Raji (cell line): ENCODE results near the gene FREM1.

Experiments used
- POLR2A ChIP-seq: IDR thresholded peaks from 2 replicates; pipeline ENCODE4 v1.6.1; 2011; ENCODE audit warnings: low read depth, low read length, control low read depth; ENCODE audit not compliant: insufficient read depth

The FREM1 gene

DNA sequence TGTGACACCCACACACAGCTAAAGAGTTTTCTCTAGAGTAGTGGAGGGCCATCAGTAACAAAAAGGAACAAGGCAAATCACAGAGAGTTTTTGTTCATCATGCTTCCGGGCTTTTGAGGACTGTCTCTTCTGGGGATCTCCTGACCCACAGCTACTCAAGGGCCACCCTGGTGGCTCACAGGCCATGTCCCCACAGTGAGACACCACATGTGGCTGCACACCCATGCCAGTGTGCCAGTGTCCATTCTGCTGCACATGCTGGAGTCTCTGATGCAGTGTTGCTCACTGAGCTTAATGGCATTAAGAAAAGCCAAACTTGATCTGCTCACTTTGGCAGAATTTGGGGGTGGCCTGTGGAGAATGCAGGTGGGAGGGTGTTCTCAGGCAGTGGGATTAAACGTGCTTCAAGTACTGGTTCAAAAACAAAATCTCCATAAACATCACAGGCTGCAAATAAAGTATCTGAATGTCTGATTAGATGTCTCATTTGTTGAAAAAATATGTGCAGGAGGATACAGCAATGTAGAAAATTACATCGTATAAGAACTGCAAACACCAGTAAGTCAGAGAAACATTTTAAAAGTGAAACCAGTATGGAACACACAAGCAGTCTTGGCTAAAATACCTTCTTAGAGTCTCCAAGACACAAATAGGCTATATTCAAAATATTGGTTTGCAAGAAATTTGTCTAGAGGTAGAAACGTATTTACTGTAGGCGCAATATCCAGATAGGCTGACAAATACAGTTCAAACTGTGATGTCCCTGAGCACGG is 11.0 kb downstream of the FREM1 start:
- no peak for TF ChIP-seq POLR2A

DNA sequence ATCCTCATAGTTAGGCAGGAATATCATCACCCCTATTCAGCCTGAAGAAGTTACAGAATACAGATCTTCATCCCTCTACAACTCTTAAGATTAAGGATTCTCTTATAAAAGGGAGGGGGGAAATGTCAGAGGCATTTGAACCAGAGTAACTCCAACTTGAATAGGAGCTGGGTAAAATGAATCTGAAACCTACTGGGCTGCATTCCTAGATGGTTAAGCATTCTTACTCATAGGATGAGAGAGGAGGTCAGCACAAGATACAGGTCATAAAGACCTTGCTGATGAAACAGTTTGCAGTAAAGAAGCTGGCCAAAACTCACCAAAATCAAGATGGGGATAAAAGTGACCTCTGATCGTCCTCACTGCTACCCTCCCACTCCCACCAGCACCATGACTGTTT is 14.4 kb downstream of the FREM1 start:
- no peak for TF ChIP-seq POLR2A

DNA sequence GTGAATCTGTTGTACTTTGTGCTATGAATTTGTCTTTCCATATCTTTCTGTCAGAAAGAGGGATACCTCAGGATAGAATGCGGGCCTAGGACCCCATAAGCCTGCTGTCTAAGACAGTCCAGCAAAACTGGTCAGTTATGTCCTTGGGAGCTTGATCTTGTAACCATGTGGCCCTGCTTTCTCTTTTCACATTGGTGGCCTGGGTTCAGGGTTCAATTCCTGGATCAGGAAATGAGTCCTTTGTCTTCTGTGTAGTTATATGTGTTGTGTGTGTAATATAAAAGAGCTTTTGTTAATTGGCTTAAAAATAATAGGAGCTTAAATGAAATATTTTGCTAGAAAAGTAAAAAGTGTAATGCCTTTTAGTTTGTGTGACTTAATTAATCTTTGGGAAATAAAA is 16.9 kb downstream of the FREM1 start:
- no peak for TF ChIP-seq POLR2A

DNA sequence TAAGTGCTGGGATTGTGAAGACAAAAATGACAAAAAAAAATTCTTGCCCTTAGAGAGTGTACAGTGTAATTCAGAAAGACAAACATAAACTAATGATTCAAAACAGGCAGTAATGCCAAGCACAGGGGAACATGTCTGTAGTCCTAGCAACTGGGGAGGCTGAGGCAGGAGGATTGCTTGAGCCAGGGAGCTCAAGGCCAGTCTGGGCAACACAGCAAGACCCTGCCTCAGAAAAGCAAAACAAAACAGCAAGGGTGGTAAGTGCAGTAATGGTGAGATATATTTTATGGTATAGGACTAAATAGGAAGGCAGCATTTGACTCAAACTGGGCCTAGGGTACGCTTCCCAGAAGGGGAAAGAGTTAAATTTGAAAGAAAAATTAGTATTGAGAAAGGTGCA is 18.9 kb downstream of the FREM1 start:
- no peak for TF ChIP-seq POLR2A

DNA sequence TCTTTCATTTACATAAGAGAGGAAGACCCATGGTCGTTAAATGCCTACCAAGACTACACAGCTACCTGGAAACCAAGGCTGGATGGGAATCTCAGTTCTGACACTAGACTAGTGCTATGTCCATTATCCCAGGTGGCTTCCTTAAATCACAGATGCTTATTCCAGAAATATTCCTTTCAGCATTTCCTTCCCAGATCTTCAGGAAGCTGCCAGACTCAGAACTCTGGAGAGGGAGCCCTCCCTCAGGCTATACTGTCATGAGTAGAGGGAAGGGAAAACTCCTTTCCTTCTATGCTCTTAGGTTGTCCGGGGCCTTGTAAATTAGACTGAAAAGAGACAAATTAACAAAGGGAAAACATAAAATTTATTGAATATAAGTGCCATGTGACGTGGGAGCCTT is 20.8 kb downstream of the FREM1 start:
- no peak for TF ChIP-seq POLR2A

DNA sequence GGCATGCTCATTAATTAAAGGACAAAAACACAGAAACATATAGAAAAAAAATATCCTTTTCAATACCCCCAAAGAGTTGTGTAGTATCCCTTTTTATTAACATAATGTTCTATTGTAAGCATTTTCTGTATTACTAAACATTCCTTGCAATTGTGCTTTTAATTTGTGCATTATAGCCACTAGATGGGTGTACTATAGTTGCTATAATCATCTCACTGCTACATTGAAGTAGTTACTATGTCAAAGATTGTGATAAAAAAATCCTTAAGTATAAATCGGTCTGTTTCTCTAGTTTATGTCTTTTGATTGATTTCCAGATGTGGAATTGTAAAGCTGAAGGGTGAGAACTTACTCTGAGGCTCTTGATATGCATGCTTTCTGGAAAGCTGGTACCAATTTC is 21.4 kb downstream of the FREM1 start:
- no peak for TF ChIP-seq POLR2A

DNA sequence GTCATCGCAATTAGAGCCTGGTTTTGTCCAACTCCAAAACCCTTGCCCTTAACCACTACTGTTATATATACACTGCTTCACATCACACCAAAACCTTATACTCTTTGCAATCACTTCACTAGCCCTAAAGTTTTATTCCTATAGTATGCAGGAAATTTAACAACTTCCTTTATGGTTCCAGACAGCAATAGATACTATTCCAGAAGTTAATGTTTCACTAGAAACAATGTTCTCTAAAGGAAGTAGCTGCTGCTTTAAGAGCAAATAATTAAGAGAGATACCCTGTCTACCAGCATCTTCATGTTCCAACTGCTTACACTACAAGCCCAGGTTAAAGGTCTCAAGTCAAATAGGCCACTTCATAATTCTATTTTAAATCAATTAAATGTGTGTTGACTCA is 22.0 kb downstream of the FREM1 start:
- TF ChIP-seq POLR2A: no peak

DNA sequence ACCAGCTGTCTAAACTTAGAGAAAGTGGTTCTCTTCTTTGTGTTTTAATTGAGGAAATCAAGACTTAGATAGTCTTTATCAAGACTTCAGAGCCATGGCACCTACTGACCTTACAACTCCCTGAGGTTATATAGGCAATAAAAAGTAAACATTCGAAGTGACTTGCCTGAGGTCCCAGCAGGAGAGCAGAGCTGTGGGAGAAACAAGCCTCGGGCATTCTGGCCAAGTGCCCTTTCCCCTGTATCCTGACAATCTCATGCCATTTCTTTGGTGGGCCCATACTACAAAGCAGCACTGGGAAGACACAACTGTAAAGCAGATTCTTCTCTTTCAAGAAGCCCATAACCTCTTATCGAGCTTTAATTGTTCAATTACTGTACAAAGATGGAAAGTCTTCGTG is 23.1 kb downstream of the FREM1 start:
- no peak for TF ChIP-seq POLR2A

DNA sequence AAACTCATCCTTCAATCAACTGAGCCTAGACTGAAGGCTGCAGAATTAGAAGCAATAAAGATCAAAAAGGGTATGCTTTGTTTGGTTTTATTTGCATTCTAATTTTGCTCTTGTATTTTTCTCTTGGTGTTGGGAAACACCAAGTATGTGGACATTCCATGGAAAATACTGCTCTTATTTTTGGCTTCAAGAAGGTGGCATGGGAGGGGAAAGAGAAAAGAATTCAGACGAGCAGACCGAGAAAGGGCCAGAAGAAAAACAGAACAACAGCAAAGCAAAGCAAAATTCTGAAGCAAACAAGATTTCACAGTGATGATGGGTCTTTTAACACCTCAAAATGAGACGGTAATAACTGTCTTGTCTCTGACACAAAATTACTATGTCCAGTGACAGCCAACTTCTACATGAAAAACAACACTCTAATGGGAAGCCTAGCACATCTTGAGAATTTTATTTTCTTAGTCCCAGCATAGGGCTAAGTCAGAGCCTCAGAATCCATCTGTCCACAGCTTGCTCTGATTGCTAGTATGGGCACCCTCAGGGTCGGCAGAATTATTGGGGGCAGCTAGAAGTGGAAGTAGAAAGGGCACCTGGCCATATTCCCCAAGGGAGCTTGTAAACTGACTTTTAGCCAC is 26.8 kb downstream of the FREM1 start:
- no peak for TF ChIP-seq POLR2A

DNA sequence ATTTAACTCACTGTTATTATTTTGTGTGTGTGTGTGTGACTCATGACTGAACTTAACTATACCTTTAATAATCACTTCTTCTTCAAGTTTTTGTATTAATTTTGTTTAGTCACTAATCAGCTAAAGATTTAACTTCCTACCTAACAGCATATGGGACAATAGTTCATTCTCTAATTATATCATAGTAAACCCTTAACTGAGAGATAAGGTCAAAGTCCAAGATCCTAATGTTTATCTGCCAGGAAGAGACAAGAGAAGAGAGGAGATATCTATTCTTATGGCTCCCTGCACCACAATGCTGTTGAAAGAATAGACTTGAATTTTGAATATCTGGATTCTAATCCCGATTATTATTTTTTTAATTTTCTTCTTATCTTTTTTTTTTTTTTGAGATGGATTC is 28.1 kb downstream of the FREM1 start:
- no peak for TF ChIP-seq POLR2A

DNA sequence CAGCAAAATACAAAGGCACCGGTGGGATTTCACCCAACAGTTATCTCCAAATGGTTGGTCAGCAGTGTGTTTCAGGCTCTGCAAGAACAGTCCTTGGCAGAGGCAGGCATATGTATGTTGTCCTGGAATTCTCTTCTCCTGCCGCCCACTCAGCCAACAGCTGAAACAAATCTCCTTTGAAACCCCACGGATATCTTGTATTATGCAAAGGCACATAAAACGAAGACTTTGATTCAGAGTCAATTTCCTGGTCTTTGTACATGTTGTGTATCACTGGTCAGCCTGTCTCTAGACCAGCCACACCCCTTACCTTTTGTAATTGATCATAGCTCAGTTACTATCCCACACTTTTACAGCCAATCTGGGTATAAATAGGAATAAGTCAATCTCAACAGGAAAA is 29.2 kb downstream of the FREM1 start:
- no peak for TF ChIP-seq POLR2A

DNA sequence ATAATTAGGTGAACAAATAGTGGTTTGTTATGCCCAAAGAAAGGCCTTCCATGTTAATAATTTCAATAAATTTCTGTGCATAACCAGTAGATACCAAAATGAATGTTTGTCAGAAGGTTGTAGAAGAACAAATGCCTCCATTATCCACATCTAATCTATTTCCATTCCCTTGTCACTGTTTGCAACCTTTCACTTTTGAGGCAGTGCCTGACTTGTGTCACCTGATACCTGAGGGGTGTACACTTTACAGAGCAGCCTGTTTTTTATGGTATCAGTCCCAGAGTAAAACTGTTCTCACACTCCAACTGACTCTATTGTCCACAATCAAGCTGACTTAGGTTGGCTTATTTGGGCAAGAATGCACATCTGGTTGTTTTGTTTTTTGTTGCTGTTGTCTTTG is 40.1 kb downstream of the FREM1 start:
- TF ChIP-seq POLR2A: no peak

DNA sequence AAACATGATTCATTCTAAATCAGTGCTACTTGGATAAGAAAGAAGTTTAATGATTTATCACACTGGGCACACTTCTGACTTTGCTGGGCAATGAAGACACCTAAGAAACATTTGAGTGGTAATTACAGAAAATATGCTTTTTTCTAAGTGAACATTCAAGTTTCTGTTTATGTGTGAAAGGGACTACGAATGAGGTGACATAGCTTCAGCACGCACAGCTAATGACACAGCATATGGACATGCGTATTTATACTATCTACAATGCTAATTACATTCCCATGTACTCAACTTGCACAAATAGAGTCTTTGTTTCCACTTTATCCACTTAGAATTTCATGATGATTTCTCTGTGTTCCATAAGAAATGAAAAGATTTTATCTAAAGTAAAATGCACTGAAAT is 40.6 kb downstream of the FREM1 start:
- no peak for TF ChIP-seq POLR2A

DNA sequence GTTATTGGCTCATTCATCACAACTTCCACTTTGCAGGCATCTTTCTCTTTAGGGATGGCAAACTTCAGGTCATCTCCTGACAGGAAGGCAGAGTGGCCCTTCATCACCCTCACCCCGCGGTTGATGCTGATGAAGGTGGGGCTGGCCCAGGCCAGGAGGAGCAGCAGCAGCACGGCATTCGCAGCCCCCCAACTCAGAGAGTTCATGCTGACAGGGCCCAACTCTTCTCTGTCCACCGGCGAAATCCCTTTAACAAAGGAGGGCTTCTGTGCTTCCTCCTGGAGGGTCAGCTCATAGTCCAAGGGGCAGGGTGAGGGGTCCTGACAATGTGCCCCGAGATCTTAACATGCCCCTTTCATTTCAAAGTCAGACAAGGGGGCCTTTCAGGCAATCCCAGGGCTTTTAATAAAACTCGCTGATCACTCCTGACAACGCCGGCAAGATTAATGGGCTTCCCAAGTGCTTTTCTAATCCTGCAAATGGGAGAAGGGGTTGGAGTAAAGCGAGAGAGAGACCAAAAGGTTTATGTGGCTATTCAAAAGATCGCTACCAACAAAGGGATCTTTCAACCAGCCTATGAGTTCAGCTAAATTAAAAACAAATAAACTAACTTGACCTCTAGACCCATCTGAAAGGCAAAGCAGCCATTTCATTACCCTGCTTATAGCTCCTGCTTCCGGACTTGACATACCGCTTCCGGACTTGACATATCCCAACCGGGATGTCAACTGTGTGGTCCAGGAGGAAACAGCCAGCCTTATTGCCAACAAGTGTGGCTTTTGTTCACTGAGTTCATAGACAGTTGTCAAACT is 41.2 kb downstream of the FREM1 start:
- TF ChIP-seq POLR2A: no peak

DNA sequence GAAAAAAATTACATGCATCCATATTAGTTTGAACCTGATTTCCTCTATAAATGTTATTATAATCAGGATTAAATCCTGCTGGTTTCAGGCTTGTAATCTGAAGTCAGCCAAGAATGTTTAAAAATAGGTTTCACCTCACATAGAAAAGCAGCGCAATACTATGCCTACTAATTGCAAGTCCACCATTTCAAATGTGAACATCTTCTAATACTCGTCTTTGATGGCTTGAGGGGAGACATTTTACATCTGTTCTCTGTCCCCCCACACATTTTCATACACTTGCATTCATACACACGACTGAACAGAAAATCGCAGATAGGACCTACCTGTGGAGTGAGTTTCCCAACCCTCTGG is 41.8 kb downstream of the FREM1 start:
- no peak for TF ChIP-seq POLR2A

DNA sequence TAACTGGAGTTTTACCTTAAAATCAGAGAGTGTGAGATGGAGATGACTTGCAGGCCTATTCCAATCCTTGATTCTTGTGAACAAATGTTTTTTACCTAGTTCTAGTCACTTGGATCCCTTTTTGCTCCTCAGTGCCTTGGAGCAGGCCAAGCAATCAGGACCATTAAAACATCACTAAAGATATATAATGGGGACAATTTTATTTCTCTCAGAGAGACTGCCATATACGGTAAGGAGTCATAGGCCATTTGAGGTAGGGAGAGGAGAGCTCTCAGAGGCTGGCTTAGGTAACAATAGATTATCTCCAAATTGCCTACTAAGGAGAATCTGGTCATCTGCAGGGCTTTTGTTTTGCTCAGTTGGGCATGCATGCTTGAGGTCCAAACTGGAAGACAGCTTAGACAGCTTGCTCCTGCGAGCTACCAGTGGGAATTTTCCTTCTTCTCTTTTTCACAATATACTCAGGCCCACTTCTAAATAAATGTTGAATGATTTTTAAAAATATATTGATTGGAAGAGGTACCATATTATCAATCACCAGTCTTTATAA is 44.0 kb downstream of the FREM1 start:
- TF ChIP-seq POLR2A: no peak
